ENCODE measurements around the gene TEAD1.

TEAD1 gene

DNA sequence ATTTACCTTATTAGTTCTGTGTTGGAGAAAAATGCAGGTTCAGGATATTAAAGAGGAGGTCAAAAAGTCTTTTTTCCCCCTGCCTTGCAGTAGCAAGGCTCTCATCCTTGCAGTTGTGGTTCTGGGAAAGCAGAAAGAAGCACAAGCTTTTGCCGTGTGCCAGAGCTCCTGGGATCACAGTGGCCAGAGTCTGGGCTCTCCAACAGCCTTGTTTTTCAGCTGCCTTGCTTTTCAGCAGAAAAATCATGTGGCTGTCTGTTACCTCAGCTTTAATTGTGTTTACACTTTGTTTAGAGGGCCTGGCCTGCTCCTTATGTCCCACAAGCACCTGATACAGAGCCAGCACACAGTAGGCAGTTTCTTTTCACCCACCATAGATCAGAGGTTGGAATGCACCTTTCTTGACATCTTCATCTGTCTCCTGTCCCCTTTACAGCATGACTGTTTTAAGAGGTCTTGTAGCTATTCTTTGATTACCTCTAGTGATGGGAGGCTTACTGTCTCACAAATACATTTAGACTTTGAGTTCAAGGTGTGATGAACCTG, 67.5 kb downstream of the TEAD1 start:
- H3K14ac ChIP-seq (ENCODE audit: low read length): no peak overlapping the region
- no peak overlapping the region for H2BK5ac ChIP-seq (ENCODE audit: low read length)
- DNase-seq (ENCODE audit: low spot score): no peak
- H3K27ac ChIP-seq (replicated peaks; ENCODE audit: low read length): no peak overlapping the region
- H2AK5ac ChIP-seq (ENCODE audit: low read depth, low read length): no peak overlapping the region
- no peak overlapping the region for H3K4me3 ChIP-seq (ENCODE audit: low read length in 2 of 2)
- no peak overlapping the region for H2BK12ac ChIP-seq (ENCODE audit: low read length)
- no peak overlapping the region for H3K4ac ChIP-seq (ENCODE audit: low read length)
- no peak overlapping the region for H4K91ac ChIP-seq (ENCODE audit: low read depth, low read length, poor library complexity)
- H2BK15ac ChIP-seq (ENCODE audit: low read length): no peak overlapping the region
- peaks cover 0 to 21% of the 10 kb centered on the region in 2 donors for H3K36me3 ChIP-seq (replicated peaks in 1 of 2; ENCODE audit: control insufficient read depth in 2 of 2, insufficient read depth in 2 of 2, low read length in 2 of 2)
- H2BK120ac ChIP-seq (ENCODE audit: low read depth, low read length): no peak overlapping the region
- H3K4me2 ChIP-seq (ENCODE audit: insufficient read depth, low read length, poor library complexity, severe bottlenecking): no peak overlapping the region
- H3K27me3 ChIP-seq (ENCODE audit: control insufficient read depth in 3 of 3, insufficient read depth in 3 of 3, low read depth in 1 of 3, low read length in 3 of 3): no peaks in the 10 kb centered on the region
- H3K79me1 ChIP-seq (ENCODE audit: low read depth, low read length): peaks cover 1% of the 10 kb centered on the region
- no peak overlapping the region for H2AFZ ChIP-seq (ENCODE audit: low read length)
- no peaks in the 10 kb centered on the region for H3K9me3 ChIP-seq (replicated peaks in 1 of 2; ENCODE audit: control insufficient read depth in 2 of 2, insufficient read depth in 1 of 2, low read depth in 1 of 2, low read length in 2 of 2)
- H3K9ac ChIP-seq (ENCODE audit: low read depth, low read length, poor library complexity): no peak overlapping the region
- no peak overlapping the region for H3K23ac ChIP-seq (ENCODE audit: low read depth, low read length, poor library complexity)
- no CpG with 5 or more reads among the region's 1 CpG for WGBS, 2 donors (ENCODE audit: extremely low coverage in 2 of 2, insufficient read length in 2 of 2, insufficient replicate concordance in 1 of 2)
- H4K8ac ChIP-seq (ENCODE audit: low read depth, low read length): no peak overlapping the region
- H3K4me1 ChIP-seq (ENCODE audit: control insufficient read depth in 2 of 2, insufficient read depth in 1 of 2, low read depth in 1 of 2, low read length in 2 of 2): peaks cover 11 to 20% of the 10 kb centered on the region in 2 donors
- no peak overlapping the region for H3K18ac ChIP-seq (ENCODE audit: low read length)

DNA sequence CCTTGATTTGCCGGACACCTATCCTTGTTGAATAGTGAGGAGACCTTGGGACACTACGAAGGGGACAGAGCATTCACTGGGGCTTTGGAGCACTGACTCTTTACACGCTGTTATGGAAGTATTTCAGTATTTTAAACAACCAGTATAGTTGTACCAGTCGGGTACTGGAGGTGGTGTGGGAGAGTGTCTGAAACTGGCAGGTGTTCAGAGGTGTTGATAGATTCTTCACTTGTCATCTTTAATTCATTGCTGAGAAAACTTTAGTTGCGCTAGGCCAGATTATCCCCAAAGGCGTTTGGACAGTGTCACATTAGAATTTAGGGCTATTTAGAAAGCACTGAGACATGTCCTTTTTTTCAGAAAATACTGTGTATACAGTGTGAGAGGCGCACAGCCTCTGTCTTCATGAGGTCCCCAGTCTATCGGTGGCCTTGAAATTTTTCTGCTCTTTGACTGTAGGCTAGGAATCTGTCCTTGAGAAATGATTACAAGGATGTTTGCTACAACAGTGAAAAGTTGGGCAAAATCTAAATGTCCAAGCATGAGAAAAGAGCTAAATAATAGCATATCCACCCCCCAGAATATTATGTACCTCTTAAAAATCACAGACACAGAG, 69.7 kb downstream of the TEAD1 start:
- no peak overlapping the region for H3K27ac ChIP-seq (replicated peaks; ENCODE audit: low read length)
- no peak overlapping the region for H2BK5ac ChIP-seq (ENCODE audit: low read length)
- no peak overlapping the region for H4K8ac ChIP-seq (ENCODE audit: low read depth, low read length)
- H3K4ac ChIP-seq (ENCODE audit: low read length): no peak overlapping the region
- H3K4me1 ChIP-seq (ENCODE audit: control insufficient read depth in 2 of 2, insufficient read depth in 1 of 2, low read depth in 1 of 2, low read length in 2 of 2): peaks cover 18 to 22% of the 10 kb centered on the region in 2 donors
- no peak overlapping the region for H3K18ac ChIP-seq (ENCODE audit: low read length)
- H3K14ac ChIP-seq (ENCODE audit: low read length): no peak overlapping the region
- no peak overlapping the region for H3K4me3 ChIP-seq (ENCODE audit: low read length in 2 of 2)
- no peak overlapping the region for H3K23ac ChIP-seq (ENCODE audit: low read depth, low read length, poor library complexity)
- no peaks in the 10 kb centered on the region for H3K27me3 ChIP-seq (ENCODE audit: control insufficient read depth in 3 of 3, insufficient read depth in 3 of 3, low read depth in 1 of 3, low read length in 3 of 3)
- H3K4me2 ChIP-seq (ENCODE audit: insufficient read depth, low read length, poor library complexity, severe bottlenecking): no peak overlapping the region
- no peak for DNase-seq (ENCODE audit: low spot score)
- peaks cover 0 to 18% of the 10 kb centered on the region in 2 donors for H3K36me3 ChIP-seq (replicated peaks in 1 of 2; ENCODE audit: control insufficient read depth in 2 of 2, insufficient read depth in 2 of 2, low read length in 2 of 2)
- no peak overlapping the region for H2BK15ac ChIP-seq (ENCODE audit: low read length)
- no peak overlapping the region for H2AK5ac ChIP-seq (ENCODE audit: low read depth, low read length)
- H2BK120ac ChIP-seq (ENCODE audit: low read depth, low read length): no peak overlapping the region
- no peak overlapping the region for H4K91ac ChIP-seq (ENCODE audit: low read depth, low read length, poor library complexity)
- H2BK12ac ChIP-seq (ENCODE audit: low read length): no peak overlapping the region
- H3K9ac ChIP-seq (ENCODE audit: low read depth, low read length, poor library complexity): no peak overlapping the region
- no peak overlapping the region for H2AFZ ChIP-seq (ENCODE audit: low read length)
- no peaks in the 10 kb centered on the region for H3K9me3 ChIP-seq (replicated peaks in 1 of 2; ENCODE audit: control insufficient read depth in 2 of 2, insufficient read depth in 1 of 2, low read depth in 1 of 2, low read length in 2 of 2)
- H3K79me1 ChIP-seq (ENCODE audit: low read depth, low read length): peaks cover 2% of the 10 kb centered on the region
- no CpG with 5 or more reads among the region's 8 CpGs for WGBS, 2 donors (ENCODE audit: extremely low coverage in 2 of 2, insufficient read length in 2 of 2, insufficient replicate concordance in 1 of 2)

GRCh38 chr11:12744826-12745502, 70.7 kb downstream of the TEAD1 start:
- Histone ChIP-seq H3K4me3 (ENCODE audit: low read length in 2 of 2) (no peak overlapping the region), H3K18ac (ENCODE audit: low read length) (no peak overlapping the region), H3K27me3 (ENCODE audit: control insufficient read depth in 3 of 3, insufficient read depth in 3 of 3, low read depth in 1 of 3, low read length in 3 of 3) (no peaks in the 10 kb centered on the region), H3K9ac (ENCODE audit: low read depth, low read length, poor library complexity) (no peak overlapping the region), H2BK15ac (ENCODE audit: low read length) (no peak overlapping the region), H3K27ac (replicated peaks; ENCODE audit: low read length) (peak overlapping the region; percentile 29), H3K9me3 (replicated peaks in 1 of 2; ENCODE audit: control insufficient read depth in 2 of 2, insufficient read depth in 1 of 2, low read depth in 1 of 2, low read length in 2 of 2) (no peaks in the 10 kb centered on the region), H2AK5ac (ENCODE audit: low read depth, low read length) (no peak overlapping the region), H2AFZ (ENCODE audit: low read length) (no peak overlapping the region), H2BK120ac (ENCODE audit: low read depth, low read length) (no peak overlapping the region), H3K4me1 (ENCODE audit: control insufficient read depth in 2 of 2, insufficient read depth in 1 of 2, low read depth in 1 of 2, low read length in 2 of 2) (peaks cover 21 to 22% of the 10 kb centered on the region in 2 donors), H4K91ac (ENCODE audit: low read depth, low read length, poor library complexity) (no peak overlapping the region), H3K4ac (ENCODE audit: low read length) (no peak overlapping the region), H2BK12ac (ENCODE audit: low read length) (no peak overlapping the region), H3K14ac (ENCODE audit: low read length) (no peak overlapping the region), H3K79me1 (ENCODE audit: low read depth, low read length) (peaks cover 2% of the 10 kb centered on the region), H2BK5ac (ENCODE audit: low read length) (no peak overlapping the region), H3K36me3 (replicated peaks in 1 of 2; ENCODE audit: control insufficient read depth in 2 of 2, insufficient read depth in 2 of 2, low read length in 2 of 2) (peaks cover 0 to 17% of the 10 kb centered on the region in 2 donors), H3K23ac (ENCODE audit: low read depth, low read length, poor library complexity) (no peak overlapping the region), H3K4me2 (ENCODE audit: insufficient read depth, low read length, poor library complexity, severe bottlenecking) (no peak overlapping the region), H4K8ac (ENCODE audit: low read depth, low read length) (peak overlapping the region; percentile 70)
- WGBS, 2 donors (ENCODE audit: extremely low coverage in 2 of 2, insufficient read length in 2 of 2, insufficient replicate concordance in 1 of 2): no CpG with 5 or more reads among the region's 10 CpGs
- DNase-seq (ENCODE audit: low spot score): no peak

DNA sequence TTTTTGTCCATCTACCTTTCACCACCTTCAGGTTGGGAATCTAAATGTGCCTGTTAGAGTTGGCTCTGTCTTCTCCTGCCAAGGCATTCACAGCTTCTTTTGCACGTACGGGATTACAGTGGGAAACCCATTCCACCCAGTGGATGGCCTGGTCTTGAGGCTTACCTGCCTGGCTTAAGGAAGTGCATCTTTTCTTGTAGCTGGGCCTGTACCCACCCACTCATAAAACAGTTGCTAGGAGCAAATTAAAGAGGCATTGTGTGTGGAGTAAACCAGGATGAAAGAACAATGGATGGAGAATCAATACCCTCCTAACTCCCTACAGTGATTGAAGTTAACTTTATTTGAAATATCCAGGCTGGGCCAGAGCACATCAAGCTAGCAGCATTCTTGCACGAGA, 71.6 kb downstream of the TEAD1 start:
- Histone ChIP-seq H2BK120ac (ENCODE audit: low read depth, low read length) (no peak overlapping the region), H2BK12ac (ENCODE audit: low read length) (no peak overlapping the region), H3K79me1 (ENCODE audit: low read depth, low read length) (peaks cover 4% of the 10 kb centered on the region), H3K14ac (ENCODE audit: low read length) (no peak overlapping the region), H2AK5ac (ENCODE audit: low read depth, low read length) (no peak overlapping the region), H2BK5ac (ENCODE audit: low read length) (no peak overlapping the region), H3K9me3 (replicated peaks in 1 of 2; ENCODE audit: control insufficient read depth in 2 of 2, insufficient read depth in 1 of 2, low read depth in 1 of 2, low read length in 2 of 2) (no peaks in the 10 kb centered on the region), H3K9ac (ENCODE audit: low read depth, low read length, poor library complexity) (no peak overlapping the region), H3K27me3 (ENCODE audit: control insufficient read depth in 3 of 3, insufficient read depth in 3 of 3, low read depth in 1 of 3, low read length in 3 of 3) (no peaks in the 10 kb centered on the region), H3K36me3 (replicated peaks in 1 of 2; ENCODE audit: control insufficient read depth in 2 of 2, insufficient read depth in 2 of 2, low read length in 2 of 2) (peaks cover 0 to 9% of the 10 kb centered on the region in 2 donors), H2AFZ (ENCODE audit: low read length) (no peak overlapping the region), H4K8ac (ENCODE audit: low read depth, low read length) (no peak overlapping the region), H3K4me1 (ENCODE audit: control insufficient read depth in 2 of 2, insufficient read depth in 1 of 2, low read depth in 1 of 2, low read length in 2 of 2) (peaks cover 22 to 26% of the 10 kb centered on the region in 2 donors), H3K18ac (ENCODE audit: low read length) (no peak overlapping the region), H3K23ac (ENCODE audit: low read depth, low read length, poor library complexity) (no peak overlapping the region), H2BK15ac (ENCODE audit: low read length) (no peak overlapping the region), H3K4me3 (ENCODE audit: low read length in 2 of 2) (no peak overlapping the region), H3K27ac (replicated peaks; ENCODE audit: low read length) (no peak overlapping the region), H3K4ac (ENCODE audit: low read length) (no peak overlapping the region), H4K91ac (ENCODE audit: low read depth, low read length, poor library complexity) (no peak overlapping the region), H3K4me2 (ENCODE audit: insufficient read depth, low read length, poor library complexity, severe bottlenecking) (no peak overlapping the region)
- WGBS, 2 donors (ENCODE audit: extremely low coverage in 2 of 2, insufficient read length in 2 of 2, insufficient replicate concordance in 1 of 2): no CpG with 5 or more reads among the region's 3 CpGs
- no peak for DNase-seq (ENCODE audit: low spot score)

All from neuronal stem cell (in vitro differentiated cells).